NCI-H1092 treated with DMSO at 0.1 percent for 48 hours (cell line): ENCODE results near the gene PIGN.

Experiments
- DNase-seq: peaks from one replicate; lab custom pipeline; 2025; lab: John Stamatoyannopoulos, UW

The PIGN gene

DNA sequence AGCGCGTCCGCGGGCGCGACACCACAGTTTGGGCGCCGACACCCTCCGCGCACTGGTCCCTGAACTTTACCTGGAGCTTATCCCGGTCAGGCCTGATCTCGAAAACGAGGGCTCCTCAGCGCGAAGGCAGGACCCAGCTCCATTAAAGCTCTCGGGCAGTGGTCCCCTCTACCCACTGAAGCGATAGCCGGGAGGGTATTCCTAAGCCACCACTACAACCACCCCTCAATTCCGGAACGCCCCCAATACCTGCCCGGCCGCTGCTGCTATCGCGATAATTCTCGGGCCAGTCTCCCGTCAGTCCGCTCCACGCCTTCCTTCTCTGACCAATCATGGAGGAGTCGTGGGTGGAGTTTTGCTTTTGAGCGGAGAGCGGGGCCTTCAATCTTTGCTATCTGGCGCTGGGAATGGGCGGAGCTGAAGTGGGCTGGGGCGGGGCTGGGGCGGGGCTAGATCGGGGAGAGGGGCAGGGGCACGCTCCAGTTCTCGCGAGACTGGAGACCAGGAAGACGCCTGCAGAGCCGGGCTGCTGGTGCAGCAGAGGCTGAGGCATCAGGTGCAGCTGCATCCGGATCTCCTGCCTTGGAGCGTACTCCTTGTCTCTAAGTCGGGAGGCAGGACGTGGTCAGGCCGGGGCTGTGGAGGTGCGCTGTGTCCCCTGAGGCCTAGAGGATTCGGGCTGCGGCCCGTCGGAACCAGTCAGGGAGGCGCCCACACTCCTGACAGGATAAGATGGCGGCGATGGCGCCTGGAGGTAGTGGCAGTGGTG lies at the start of gene PIGN, which contains the start of gene RELCH:
PIGN (minus strand) TSS at position 283 of the 769 bp plus-strand sequence. CDS start 25,703 bp downstream, outside the sequence.
RELCH (plus strand) TSS at position 482 of the 769 bp plus-strand sequence; CDS start at position 733, 251 bp downstream.
- peak; percentile 100 for DNase-seq

DNA sequence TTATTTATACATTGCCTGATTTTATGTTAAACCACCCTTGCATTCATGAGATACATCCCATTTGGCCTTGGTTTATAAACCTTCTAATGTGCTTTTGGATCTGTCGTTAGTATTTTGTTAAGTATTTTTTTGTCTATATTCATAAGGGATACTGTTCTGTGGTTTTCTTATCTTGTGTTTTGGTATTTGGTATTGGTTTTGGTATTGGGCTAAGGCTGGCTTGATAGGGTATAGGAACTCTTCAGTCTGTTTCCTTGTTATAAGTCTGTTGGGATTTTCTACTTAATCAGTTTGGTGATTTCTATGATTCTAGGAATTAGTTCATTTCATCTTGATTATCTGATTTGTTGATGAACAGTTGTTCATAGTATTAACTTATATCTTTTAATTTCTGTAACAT lies 49.4 kb upstream of the PIGN start:
- DNase-seq: no peak

DNA sequence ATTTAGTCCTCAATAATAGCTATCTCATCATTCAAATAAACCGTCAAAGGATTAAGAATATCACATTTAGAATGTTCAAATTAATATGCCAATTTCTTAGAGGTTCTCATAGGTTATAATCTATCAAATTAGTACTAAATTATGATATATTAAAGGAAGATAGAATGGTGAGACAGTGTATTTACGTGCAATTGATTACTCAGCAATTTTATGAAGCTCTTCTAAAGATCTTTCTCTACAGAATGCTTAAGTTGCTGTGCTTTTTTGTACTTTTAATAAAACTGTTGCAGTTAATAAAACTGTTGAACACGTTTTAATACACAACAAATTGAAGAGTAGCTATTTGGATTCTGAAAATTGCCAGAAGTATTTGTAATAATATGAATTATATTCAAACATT lies 39.2 kb upstream of the PIGN start:
- DNase-seq: no peak

GRCh38 chr18:62224229-62224628 lies 37.4 kb upstream of the PIGN start:
- no peak for DNase-seq

GRCh38 chr18:62214790-62215189 lies 27.9 kb upstream of the PIGN start:
- DNase-seq: no peak

DNA sequence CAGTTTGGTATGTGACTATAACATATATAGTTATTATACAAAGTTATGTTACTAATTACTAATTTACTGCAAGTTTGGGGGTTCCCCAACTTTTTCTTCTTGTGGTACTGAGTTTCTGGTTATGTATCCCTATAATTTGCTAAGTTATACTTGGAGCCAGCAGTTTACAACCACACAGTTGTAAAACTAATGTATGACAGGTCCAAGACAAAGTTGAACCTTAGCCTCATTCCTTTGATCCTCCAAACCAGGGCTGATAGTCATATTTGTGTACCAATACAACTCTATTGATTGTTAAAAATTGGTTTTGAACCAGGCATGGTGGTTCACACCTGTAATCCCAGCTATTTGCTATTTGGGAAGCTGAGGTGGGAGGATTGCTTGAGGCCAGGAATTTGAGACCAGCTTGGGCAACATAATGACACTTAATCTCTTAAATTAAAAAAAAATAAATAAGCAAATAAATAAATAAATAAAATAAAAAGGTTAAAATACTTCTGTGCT lies 24.5 kb upstream of the PIGN start:
- DNase-seq: no peak

GRCh38 chr18:62210138-62210537 lies 23.3 kb upstream of the PIGN start:
- DNase-seq: no peak

GRCh38 chr18:62209046-62209445 lies 22.2 kb upstream of the PIGN start:
- DNase-seq: no peak

DNA sequence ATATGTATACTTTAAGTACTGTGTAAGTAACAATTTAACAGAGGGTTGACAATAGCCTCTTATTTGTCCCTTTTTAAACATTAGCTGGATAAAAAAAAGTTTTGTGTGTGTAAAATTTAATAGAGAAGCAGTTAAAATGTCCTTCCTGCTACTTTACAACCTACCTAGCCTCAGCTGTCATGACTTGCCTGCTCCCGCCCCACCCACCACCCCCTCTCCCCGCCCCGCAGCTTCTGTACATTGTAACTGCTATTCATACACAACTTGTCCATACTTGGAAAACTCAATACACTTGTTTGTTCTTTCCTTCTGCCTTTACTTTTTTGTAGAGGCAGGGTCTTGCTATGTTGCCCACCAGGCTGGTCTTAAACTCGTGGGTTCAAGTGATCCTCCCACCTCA lies 19.7 kb upstream of the PIGN start:
- DNase-seq: no peak

DNA sequence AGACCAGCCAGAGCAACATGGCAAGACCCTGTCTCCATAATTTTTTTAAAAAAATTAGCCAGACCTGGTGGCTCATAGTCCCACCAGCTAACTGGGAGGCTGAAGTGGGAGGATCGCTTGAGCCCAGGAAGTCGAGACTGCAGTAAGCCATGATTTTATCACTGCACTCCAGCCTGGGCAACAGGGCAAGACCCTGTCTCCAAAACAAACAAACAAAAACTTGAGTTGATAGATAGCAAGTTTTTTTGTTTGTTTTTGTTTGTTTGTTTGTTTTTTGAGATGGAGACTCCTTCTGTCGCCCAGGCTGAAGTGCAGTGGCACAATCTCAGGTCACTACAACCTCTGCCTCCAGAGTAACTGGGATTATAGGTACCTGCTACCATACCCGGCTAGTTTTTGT lies 19.0 kb upstream of the PIGN start:
- DNase-seq: no peak

- no peak for DNase-seq
These were observed 15.0 kb upstream of the PIGN start for GRCh38 chr18:62201870-62202269.

DNA sequence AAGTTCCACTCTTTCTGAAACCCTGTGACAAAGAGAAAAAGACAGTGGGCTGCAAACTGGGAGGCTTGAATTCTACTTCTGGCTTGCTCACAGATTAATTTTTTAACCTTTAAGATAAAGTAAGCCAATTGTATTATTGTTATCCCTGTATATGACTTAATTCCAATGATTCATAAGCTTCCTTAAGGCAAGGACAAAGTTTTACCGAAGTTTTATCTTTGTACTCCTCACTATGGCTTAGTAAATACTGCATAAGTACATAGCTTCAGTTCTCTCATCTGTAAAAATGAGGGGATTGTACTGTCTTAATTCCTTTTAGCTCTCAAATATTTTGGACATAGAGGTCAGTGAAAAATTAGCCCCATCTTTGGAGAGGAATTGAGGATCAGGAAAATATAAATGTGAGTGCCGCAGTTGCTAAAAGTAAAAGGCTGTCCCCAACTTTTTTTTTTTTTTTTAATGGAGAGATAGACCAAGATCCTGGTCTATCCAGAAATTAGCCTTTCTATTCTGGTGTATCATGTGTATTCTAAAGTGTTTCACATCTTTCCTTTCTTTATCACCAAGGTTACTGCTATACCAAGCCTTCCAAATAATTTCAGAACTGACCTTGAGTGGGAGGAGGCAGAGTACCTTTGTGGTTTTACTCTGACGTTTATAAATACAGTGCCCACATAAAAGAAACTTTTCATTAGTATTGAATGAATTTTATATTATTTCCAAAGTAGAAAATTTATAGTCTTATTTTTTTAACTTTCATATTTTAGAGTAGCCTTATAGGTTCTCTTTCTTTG lies 13.5 kb upstream of the PIGN start:
- DNase-seq: no peak

- no peak for DNase-seq
These were observed 12.8 kb upstream of the PIGN start for GRCh38 chr18:62199629-62200028.

DNA sequence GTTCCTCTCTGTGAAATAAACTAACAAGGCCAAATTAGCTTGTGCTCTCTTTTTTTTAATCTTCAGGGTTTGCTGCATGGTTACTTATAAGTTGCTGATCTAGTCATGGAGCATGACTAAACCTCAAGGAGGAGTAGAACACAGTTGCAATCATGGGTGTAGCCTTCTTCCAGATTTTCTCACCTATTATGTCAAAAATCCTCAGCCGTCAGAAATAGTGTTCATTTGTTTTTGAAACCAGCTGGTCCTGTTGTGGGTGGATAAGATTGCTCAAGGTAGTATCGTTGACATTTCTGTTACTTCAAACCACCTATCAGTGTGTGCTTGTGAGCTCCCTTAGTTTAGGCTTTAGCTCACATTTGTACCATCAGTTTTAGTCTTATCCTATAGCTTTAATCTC lies 11.4 kb upstream of the PIGN start:
- DNase-seq: no peak

- DNase-seq: no peak
These were observed 10.1 kb upstream of the PIGN start for GRCh38 chr18:62196980-62197379.

GRCh38 chr18:62196079-62196478 lies 9.2 kb upstream of the PIGN start:
- no peak for DNase-seq

DNA sequence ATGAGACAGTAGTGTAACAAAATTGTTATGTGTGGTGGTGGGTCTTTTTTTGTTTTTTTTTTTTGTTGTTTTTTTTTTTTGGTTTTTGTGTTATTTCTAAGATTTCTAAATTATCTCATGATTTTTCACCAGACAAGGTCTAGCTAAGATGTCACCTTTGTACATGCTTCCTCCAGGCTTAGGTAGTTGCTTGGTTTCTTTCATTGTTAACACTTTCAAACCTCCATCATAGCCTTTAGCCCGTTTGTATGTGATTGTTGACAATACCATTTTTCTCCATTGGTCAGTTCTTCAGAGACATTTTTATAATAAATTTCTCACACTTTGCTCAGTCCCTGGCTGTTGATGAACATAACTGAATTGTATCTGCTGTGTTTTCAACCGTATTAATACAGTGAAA lies 2.4 kb upstream of the PIGN start:
- DNase-seq: no peak

DNA sequence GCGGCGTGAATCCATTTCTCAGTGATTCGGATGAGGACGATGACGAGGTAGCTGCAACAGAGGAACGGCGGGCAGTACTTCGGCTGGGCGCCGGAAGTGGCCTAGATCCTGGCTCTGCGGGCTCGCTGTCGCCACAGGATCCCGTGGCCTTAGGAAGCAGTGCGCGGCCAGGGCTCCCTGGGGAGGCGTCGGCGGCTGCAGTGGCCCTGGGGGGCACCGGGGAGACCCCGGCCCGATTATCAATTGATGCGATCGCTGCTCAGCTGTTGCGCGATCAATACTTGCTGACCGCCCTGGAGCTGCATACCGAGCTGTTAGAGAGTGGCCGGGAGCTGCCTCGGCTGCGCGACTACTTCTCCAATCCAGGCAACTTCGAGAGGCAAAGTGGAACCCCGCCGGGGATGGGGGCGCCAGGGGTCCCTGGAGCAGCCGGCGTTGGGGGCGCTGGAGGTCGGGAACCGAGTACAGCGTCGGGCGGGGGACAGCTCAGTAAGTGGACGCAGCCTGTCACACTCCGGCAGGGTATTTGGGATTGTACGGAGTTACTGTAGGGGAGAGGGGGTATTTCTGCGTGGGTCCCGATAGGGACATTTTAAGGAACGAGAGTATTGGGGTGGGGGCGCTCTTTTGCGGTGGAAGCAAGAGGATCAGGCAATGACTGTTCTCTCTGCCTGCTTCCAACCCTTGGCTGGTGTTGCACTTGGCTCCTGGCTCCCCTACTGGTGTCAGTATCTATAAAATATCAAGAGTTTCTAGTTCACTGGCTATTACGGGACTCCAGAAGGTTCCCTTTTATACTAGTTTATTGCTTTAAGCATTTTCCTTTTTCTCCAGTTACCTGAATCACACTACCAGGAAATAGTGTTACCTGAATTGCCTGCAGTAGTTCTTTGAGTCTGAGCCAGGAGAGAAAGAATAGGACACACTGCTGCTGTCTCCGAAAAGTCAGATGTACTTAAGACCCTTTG lies 971 bp upstream of the PIGN start:
- DNase-seq: peak; percentile 42

- peak; percentile 80 for DNase-seq
These were observed 420 bp downstream of the PIGN start for GRCh38 chr18:62186499-62186773.

- peak; percentile 60 for DNase-seq
These were observed 3.2 kb downstream of the PIGN start for GRCh38 chr18:62183578-62184195.

GRCh38 chr18:62182220-62182619 lies 4.6 kb downstream of the PIGN start:
- DNase-seq: no peak

- no peak for DNase-seq
These were observed 7.6 kb downstream of the PIGN start for GRCh38 chr18:62179213-62179612.
